Chondrocyte (in vitro differentiated cells): Measurements from ENCODE around the gene INPP4B. TPM values are rescaled to one million over a fixed set of nuclear protein-coding genes. Genes with fewer than 3 reads are reported as not detected.

ENCODE experiments used
- DNase-seq: peaks from one replicate; pipeline ENCODE4 v3.0.0; 2021; ENCODE audit warnings: mixed read lengths, low spot score
- H3K27ac Mint-ChIP-seq: one replicate; pipeline ENCODE4 v1.8.0; 2021; ENCODE audit warnings: mild to moderate bottlenecking, moderate library complexity, mixed read lengths; ENCODE audit not compliant: unreplicated experiment
- H3K27me3 Mint-ChIP-seq: 2 replicates; pipeline ENCODE4 v1.8.0; 2021; ENCODE audit warnings: low read depth, mixed read lengths
- H3K36me3 Mint-ChIP-seq: 2 replicates; pipeline ENCODE4 v1.8.0; 2021; ENCODE audit warnings: low read depth, mixed read lengths
- H3K4me1 Mint-ChIP-seq: 2 replicates; pipeline ENCODE4 v1.8.0; 2021; ENCODE audit warnings: low read depth, mild to moderate bottlenecking, mixed read lengths
- H3K4me3 Mint-ChIP-seq: one replicate; pipeline ENCODE4 v1.8.0; 2021; ENCODE audit warnings: mild to moderate bottlenecking, moderate library complexity, mixed read lengths; ENCODE audit not compliant: unreplicated experiment
- H3K9me3 Mint-ChIP-seq: 2 replicates; pipeline ENCODE4 v1.8.0; 2021; ENCODE audit warnings: low read depth, mixed read lengths
- CTCF ChIP-seq: fragments of 200-600 bp; sonication (generic); IDR thresholded peaks from 2 replicates; pipeline ENCODE4 v1.5.0; 2021; ENCODE audit warnings: antibody characterized with exemption, mild to moderate bottlenecking, moderate library complexity
- total RNA-seq: library from RNA; stranded (reverse); gene quantifications from 3 replicates; pipeline ENCODE4 v1.2.1, GENCODE V29; 2021

Gene INPP4B
- total RNA-seq, 1 donor from 2014 or later: 30.0 TPM

GRCh38 chr4:142322996-142323395 lies 523.1 kb downstream of the INPP4B start:
- H3K27ac Mint-ChIP-seq: no peak overlapping the region
- peaks cover 7% of the 10 kb centered on the region for H3K36me3 Mint-ChIP-seq
- DNase-seq: no peak
- H3K4me3 Mint-ChIP-seq: no peak overlapping the region
- TF ChIP-seq CTCF: no peak
- H3K4me1 Mint-ChIP-seq: peaks cover 16% of the 10 kb centered on the region
- H3K9me3 Mint-ChIP-seq: peaks cover 17% of the 10 kb centered on the region
- no peaks in the 10 kb centered on the region for H3K27me3 Mint-ChIP-seq

- no peaks in the 10 kb centered on the region for H3K27me3 Mint-ChIP-seq
- no peak for DNase-seq
- peaks cover 7% of the 10 kb centered on the region for H3K36me3 Mint-ChIP-seq
- H3K27ac Mint-ChIP-seq: peak overlapping the region; percentile 90
- no peak overlapping the region for H3K4me3 Mint-ChIP-seq
- TF ChIP-seq CTCF: no peak
- peaks cover 43% of the 10 kb centered on the region for H3K4me1 Mint-ChIP-seq
- H3K9me3 Mint-ChIP-seq: peaks cover 17% of the 10 kb centered on the region
Measured at GRCh38 chr4:142318280-142318679, 527.8 kb downstream of the INPP4B start.

GRCh38 chr4:142316913-142317312 lies 529.2 kb downstream of the INPP4B start:
- Mint-ChIP-seq H3K4me1 (peaks cover 43% of the 10 kb centered on the region), H3K27ac (no peak overlapping the region)
- no peak for TF ChIP-seq CTCF

GRCh38 chr4:142316025-142316424 lies 530.1 kb downstream of the INPP4B start:
- Mint-ChIP-seq H3K36me3 (peaks cover 4% of the 10 kb centered on the region), H3K9me3 (peaks cover 9% of the 10 kb centered on the region), H3K27ac (no peak overlapping the region), H3K4me3 (no peak overlapping the region), H3K27me3 (no peaks in the 10 kb centered on the region), H3K4me1 (peaks cover 43% of the 10 kb centered on the region)
- no peak for DNase-seq
- no peak for TF ChIP-seq CTCF

More at GRCh38 chr4:142316913-142317312, 529.2 kb downstream of the INPP4B start:
- DNase-seq: no peak
- H3K9me3 Mint-ChIP-seq: peaks cover 17% of the 10 kb centered on the region
- H3K27me3 Mint-ChIP-seq: no peaks in the 10 kb centered on the region
- H3K4me3 Mint-ChIP-seq: no peak overlapping the region
- H3K36me3 Mint-ChIP-seq: peaks cover 10% of the 10 kb centered on the region

- Mint-ChIP-seq H3K36me3 (peaks cover 3% of the 10 kb centered on the region), H3K27me3 (no peaks in the 10 kb centered on the region), H3K9me3 (peaks cover 4% of the 10 kb centered on the region), H3K4me3 (no peak overlapping the region), H3K4me1 (peaks cover 42% of the 10 kb centered on the region), H3K27ac (no peak overlapping the region)
- no peak for DNase-seq
- no peak for TF ChIP-seq CTCF
Measured at GRCh38 chr4:142314686-142315085, 531.4 kb downstream of the INPP4B start.
